SK-N-SH (cell line): ENCODE results near the gene KLHDC8B.

Experiments
- CTCF ChIP-seq: fragments of 200-600 bp; sonication (generic); IDR thresholded peaks from 2 replicates; pipeline ENCODE4 v1.6.1; 2017; ENCODE audit warnings: antibody characterized with exemption, mild to moderate bottlenecking, moderate library complexity
- EZH2phosphoT487 ChIP-seq: fragments of 200-600 bp; sonication (generic); IDR thresholded peaks from 2 replicates; pipeline ENCODE4 v1.6.1; 2017; ENCODE audit warnings: low read depth, mixed run types, mild to moderate bottlenecking, antibody characterized with exemption, moderate library complexity, borderline replicate concordance

- TF ChIP-seq CTCF, result no peak
- no peak for TF ChIP-seq EZH2phosphoT487
These were observed 40.4 kb upstream of the KLHDC8B start for GRCh38 chr3:49131040-49131439.
